BJ (cell line): ENCODE results near the gene OTOP3. TPM values are rescaled to one million over a fixed set of nuclear protein-coding genes. Genes with fewer than 3 reads are reported as not detected.

Experiments
- CTCF ChIA-PET: fragments of 350-600 bp; formaldehyde crosslinking; extraction: SDS; loops from one replicate; lab custom pipeline; 2021; ENCODE audit warnings: antibody characterized with exemption, inconsistent platforms; lab: Yijun Ruan, JAX
- POLR2A ChIA-PET: fragments of 300-600 bp; sonication (Branson Sonifier 250); formaldehyde crosslinking; extraction: SDS; loops from one replicate; lab custom pipeline; 2021; ENCODE audit warnings: antibody characterized with exemption; lab: Charles Lee
- DNase-seq: peaks from one replicate; pipeline ENCODE4 v3.0.0-alpha.2; 2011; ENCODE audit warnings: low read depth
- H3K27me3 ChIP-seq: 2 replicates; pipeline ENCODE4 v1.6.0; 2011; ENCODE audit warnings: low read length; ENCODE audit not compliant: control insufficient read depth, insufficient read depth
- H3K36me3 ChIP-seq: 2 replicates; pipeline ENCODE4 v1.5.1; 2011; ENCODE audit warnings: low read length; ENCODE audit not compliant: control insufficient read depth, insufficient read depth
- H3K4me3 ChIP-seq: 2 replicates; pipeline ENCODE4 v1.5.1; 2011; ENCODE audit warnings: low read depth, mild to moderate bottlenecking, control low read depth, low read length
- CTCF ChIP-seq: IDR thresholded peaks from 2 replicates; pipeline ENCODE4 v1.5.1; 2011; ENCODE audit warnings: low read depth, mild to moderate bottlenecking, control low read depth, inconsistent platforms, low read length, moderate library complexity; ENCODE audit not compliant: insufficient read depth
- polyA plus RNA-seq: library from polyadenylated mRNA; depleted of rRNA; stranded (reverse); fragments of >200 nt; gene quantifications from 2 replicates; pipeline ENCODE4 v1.2.3, GENCODE V29; 2011

Gene OTOP3
- polyA plus RNA-seq, 1 experiment = not detected

- no peaks in the 10 kb centered on the region for H3K36me3 ChIP-seq
- no peak for DNase-seq
- peaks cover 16% of the 10 kb centered on the region for H3K27me3 ChIP-seq
- CTCF ChIA-PET = interaction anchor here (3.7 kb wide), 1 partner anchor 11 kb away, joined by 24 read pairs; no protein-coding TSS in a partner anchor
- TF ChIP-seq CTCF = no peak
- H3K4me3 ChIP-seq = no peak overlapping the region
- POLR2A ChIA-PET = no interaction called here
Observed at GRCh38 chr17:74947041-74947754, 11.5 kb downstream of the OTOP3 start.

- POLR2A ChIA-PET = no interaction called here
- Histone ChIP-seq H3K27me3 (peaks cover 10% of the 10 kb centered on the region), H3K36me3 (no peaks in the 10 kb centered on the region), H3K4me3 (no peak overlapping the region)
- TF ChIP-seq CTCF = no peak
- no peak for DNase-seq
- CTCF ChIA-PET = interaction anchor here (1.4 to 3.7 kb wide), 3 partner anchors 8 to 12 kb away, joined by 5 to 24 read pairs (median 9); no protein-coding TSS in a partner anchor
Observed at GRCh38 chr17:74949455-74950115, 13.9 kb downstream of the OTOP3 start.

- ChIA-PET POLR2A (no interaction called here), CTCF (interaction anchor here (2.4 to 3.7 kb wide), 2 partner anchors 8 to 11 kb away, joined by 9 to 24 read pairs; no protein-coding TSS in a partner anchor)
- Histone ChIP-seq H3K36me3 (no peaks in the 10 kb centered on the region), H3K27me3 (peaks cover 11% of the 10 kb centered on the region), H3K4me3 (no peak overlapping the region)
- no peak for TF ChIP-seq CTCF
- no peak for DNase-seq
Observed at GRCh38 chr17:74950207-74950606, 14.5 kb downstream of the OTOP3 start.

- Histone ChIP-seq H3K27me3 (peaks cover 9% of the 10 kb centered on the region), H3K4me3 (no peak overlapping the region), H3K36me3 (no peaks in the 10 kb centered on the region)
- DNase-seq = no peak
- ChIA-PET CTCF (interaction anchor here (0.6 to 2.2 kb wide), 4 partner anchors 11 to 1348 kb away, joined by 3 to 12 read pairs (median 3); partner anchors contain the start of gene OTOP2), POLR2A (no interaction called here)
- no peak for TF ChIP-seq CTCF
Observed at GRCh38 chr17:74951065-74951464, 15.4 kb downstream of the OTOP3 start.
